Liver (tissue), 9 donors: Measurements from ENCODE around the gene TRIM51. TPM values are rescaled to one million over a fixed set of nuclear protein-coding genes. Genes with fewer than 3 reads are reported as not detected.
"Not testable (repeated sequence)": the region's sequence is repeated elsewhere in the genome, so short reads cannot be mapped to it uniquely, and the experiment has no call there.

ENCODE experiments used
- DNase-seq: peaks from one replicate; pipeline ENCODE4 v3.0.0-alpha.2; 2017; ENCODE audit warnings: low spot score
- H3K27ac ChIP-seq, 2 donors: one replicate each; pipeline ENCODE4 v1.7.0; 2013; ENCODE audit warnings: inconsistent platforms in 2 of 2, low read length in 2 of 2, control low read depth in 1 of 2, low read depth in 1 of 2, mild to moderate bottlenecking in 1 of 2
- H3K27me3 ChIP-seq, 4 donors: one replicate each; pipeline versions ENCODE4 v1.6.1 to v1.7.0; 2013; ENCODE audit warnings: low read length in 3 of 4, inconsistent platforms in 1 of 4, mild to moderate bottlenecking in 1 of 4, moderate library complexity in 1 of 4; ENCODE audit not compliant: control insufficient read depth in 4 of 4, insufficient read depth in 4 of 4
- H3K36me3 ChIP-seq, 4 donors: one replicate each; pipeline versions ENCODE4 v1.6.1 to v1.7.0; 2013; ENCODE audit warnings: low read length in 3 of 4, mild to moderate bottlenecking in 3 of 4, low read depth in 1 of 4, moderate library complexity in 1 of 4; ENCODE audit not compliant: control insufficient read depth in 4 of 4, insufficient read depth in 3 of 4
- H3K4me1 ChIP-seq, 4 donors: one replicate each; pipeline versions ENCODE4 v1.6.1 to v1.7.0; 2013; ENCODE audit warnings: low read length in 3 of 4, mild to moderate bottlenecking in 3 of 4, moderate library complexity in 1 of 4; ENCODE audit not compliant: control insufficient read depth in 4 of 4, insufficient read depth in 4 of 4
- H3K4me3 ChIP-seq, 3 donors: one replicate each; pipeline versions ENCODE4 v1.6.1 to v1.7.0; 2013; ENCODE audit warnings: low read length in 3 of 3, control low read depth in 1 of 3, low read depth in 1 of 3, mild to moderate bottlenecking in 1 of 3
- H3K9ac ChIP-seq, 2 donors: one replicate each; pipeline ENCODE4 v1.7.0; 2013; ENCODE audit warnings: low read length in 2 of 2, mild to moderate bottlenecking in 2 of 2, moderate library complexity in 2 of 2, control low read depth in 1 of 2, low read depth in 1 of 2
- H3K9me3 ChIP-seq, 4 donors: one replicate each; pipeline versions ENCODE4 v1.6.1 to v1.7.0; 2013; ENCODE audit warnings: low read length in 3 of 4; ENCODE audit not compliant: control insufficient read depth in 4 of 4
- CTCF ChIP-seq: fragments of 150-350 bp; IDR thresholded peaks from 2 replicates; pipeline ENCODE4 v1.5.1; 2017; ENCODE audit warnings: improper control_type of control experiment, low read depth, low read length; ENCODE audit not compliant: missing input control
- EGR1 ChIP-seq, 2 donors: IDR thresholded peaks; 2 replicates each; pipeline ENCODE4 v1.6.1; 2016 to 2018; ENCODE audit warnings: antibody characterized with exemption in 2 of 2, low read depth in 2 of 2
- FOXA1 ChIP-seq: IDR thresholded peaks from 2 replicates; pipeline ENCODE4 v1.6.1; 2016; ENCODE audit warnings: antibody characterized with exemption
- FOXA2 ChIP-seq: IDR thresholded peaks from 2 replicates; pipeline ENCODE4 v1.6.1; 2016; ENCODE audit warnings: antibody characterized with exemption
- HNF4A ChIP-seq, 2 donors: conservative IDR thresholded peaks; 2 replicates each; pipeline ENCODE4 v1.6.1; 2016; ENCODE audit warnings: antibody characterized with exemption in 2 of 2, mild to moderate bottlenecking in 2 of 2
- RAD21 ChIP-seq, 2 donors: IDR thresholded peaks; 2 replicates each; pipeline ENCODE4 v1.6.1; 2016; ENCODE audit warnings: antibody characterized with exemption in 2 of 2, mild to moderate bottlenecking in 2 of 2
- REST ChIP-seq: IDR thresholded peaks from 2 replicates; pipeline ENCODE4 v1.6.1; 2016; ENCODE audit warnings: antibody characterized with exemption, mild to moderate bottlenecking
- RXRA ChIP-seq, 2 donors: IDR thresholded peaks; 2 replicates each; pipeline ENCODE4 v1.6.1; 2017 to 2018; ENCODE audit warnings: antibody characterized with exemption in 2 of 2, mild to moderate bottlenecking in 1 of 2
- SP1 ChIP-seq: IDR thresholded peaks from 2 replicates; pipeline ENCODE4 v1.6.1; 2018; ENCODE audit warnings: antibody characterized with exemption, mild to moderate bottlenecking
- YY1 ChIP-seq: IDR thresholded peaks from 2 replicates; pipeline ENCODE4 v1.6.1; 2016; ENCODE audit warnings: antibody characterized with exemption, mild to moderate bottlenecking
- WGBS: extraction: QIAGEN DNeasy Blood & Tissue Kit; methylation state at CpG from one replicate; pipeline ENCODE4 v1.1.7; 2013; 5-methylcytosine and 5-hydroxymethylcytosine counted together
- polyA plus RNA-seq, 2 donors: library from polyadenylated mRNA; stranded (reverse) in 1 of 2; unstranded in 1 of 2; fragments of 200-250 nt in 1 of 2; fragments of >200 nt in 1 of 2; fragmentation: Nextera tagmentation in 1 of 2; extraction: Ambion mirVana in 1 of 2; gene quantifications; one replicate each; pipeline versions ENCODE4 v1.2.1 to v1.2.3, GENCODE V29; 2013 to 2015
- total RNA-seq, 2 donors: library from RNA; depleted of rRNA; stranded (reverse); fragments of >200 nt; gene quantifications; one replicate each; pipeline ENCODE4 v1.2.3, GENCODE V29; 2014
- TF ChIP-seq, protein P1 (sequence below): IDR thresholded peaks from 2 replicates; pipeline ENCODE4 v1.6.1; 2016; ENCODE audit warnings: antibody characterized with exemption
- TF ChIP-seq, protein P2 (sequence below): IDR thresholded peaks from 2 replicates; pipeline ENCODE4 v1.6.1; 2016; ENCODE audit warnings: antibody characterized with exemption
- donor health status: healthy.
- donor health status: healthy.
- donor health status: healthy.
- donor health status: healthy.
- donor health status: healthy.

TRIM51 gene
- total and polyA plus RNA-seq, 4 donors, result not detected

- H3K27me3 ChIP-seq, H3K9ac ChIP-seq, H3K9me3 ChIP-seq, H3K36me3 ChIP-seq, DNase-seq, H3K4me1 ChIP-seq, H3K4me3 ChIP-seq, H3K27ac ChIP-seq: not testable (repeated sequence)
- 77% methylated on average over 4 of the region's 4 CpGs for WGBS
These were observed 1.9 kb downstream of the TRIM51 start for GRCh38 chr11:55884995-55885394.

- H3K36me3 ChIP-seq, H3K4me1 ChIP-seq, H3K4me3 ChIP-seq, H3K9ac ChIP-seq, H3K9me3 ChIP-seq, H3K27me3 ChIP-seq, DNase-seq, H3K27ac ChIP-seq: not testable (repeated sequence)
- WGBS, result 83% methylated on average over 9 of the region's 9 CpGs
These were observed 2.4 kb downstream of the TRIM51 start for GRCh38 chr11:55885481-55885880.

DNA sequence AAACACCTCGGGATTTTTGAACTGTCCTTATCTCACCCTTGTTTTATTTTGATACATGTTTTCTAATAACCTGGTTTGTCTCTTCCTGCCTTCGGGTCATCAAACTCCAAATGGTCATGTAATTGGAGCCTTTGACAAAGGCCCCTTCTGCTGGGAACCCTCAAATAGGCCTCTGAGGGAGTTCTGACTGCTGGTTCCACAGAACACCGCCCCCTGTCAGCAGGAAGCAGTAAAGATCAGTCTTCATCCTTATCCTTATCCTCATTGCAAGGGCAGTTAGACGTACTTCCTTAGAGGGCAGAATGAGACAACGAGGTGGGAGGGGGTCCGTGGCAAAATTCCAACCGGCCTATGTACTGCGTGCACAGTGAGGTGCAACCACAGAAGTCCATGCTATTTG lies 12.1 kb downstream of the TRIM51 start:
- no peak for DNase-seq
- WGBS, result 52% methylated on average over 8 of the region's 8 CpGs
- Histone ChIP-seq H3K27ac (no peak overlapping the region), H3K4me3 (no peak overlapping the region), H3K4me1 (no peaks in the 10 kb centered on the region), H3K9me3 (peaks cover 0 to 2% (median 0%) of the 10 kb centered on the region in 4 donors), H3K9ac (no peak overlapping the region), H3K36me3 (no peaks in the 10 kb centered on the region), H3K27me3 (peaks cover 0 to 3% (median 0%) of the 10 kb centered on the region in 4 donors)
- TF ChIP-seq, protein P1, sequence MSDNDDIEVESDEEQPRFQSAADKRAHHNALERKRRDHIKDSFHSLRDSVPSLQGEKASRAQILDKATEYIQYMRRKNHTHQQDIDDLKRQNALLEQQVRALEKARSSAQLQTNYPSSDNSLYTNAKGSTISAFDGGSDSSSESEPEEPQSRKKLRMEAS, result no peak
- TF ChIP-seq FOXA2 (no peak), RAD21 (IDR thresholded peaks at IDR 0.05) (no peak), YY1 (no peak), EGR1 (IDR thresholded peaks at IDR 0.05; ENCODE audit: low read depth in 2 of 2) (no peak), FOXA1 (no peak), RXRA (IDR thresholded peaks at IDR 0.05) (no peak)

GRCh38 chr11:55902308-55902707 lies 19.2 kb downstream of the TRIM51 start:
- no peak overlapping the region for H3K9ac ChIP-seq
- WGBS, result 24% methylated on average over 2 of the region's 2 CpGs
- H3K4me1 ChIP-seq, result no peaks in the 10 kb centered on the region
- H3K36me3 ChIP-seq, result no peaks in the 10 kb centered on the region
- H3K27me3 ChIP-seq, result no peaks in the 10 kb centered on the region
- no peak for DNase-seq
- H3K4me3 ChIP-seq, result no peak overlapping the region
- TF ChIP-seq, protein P1, result no peak
- TF ChIP-seq, protein P2, sequence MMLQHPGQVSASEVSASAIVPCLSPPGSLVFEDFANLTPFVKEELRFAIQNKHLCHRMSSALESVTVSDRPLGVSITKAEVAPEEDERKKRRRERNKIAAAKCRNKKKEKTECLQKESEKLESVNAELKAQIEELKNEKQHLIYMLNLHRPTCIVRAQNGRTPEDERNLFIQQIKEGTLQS, result no peak
- no peak for TF ChIP-seq SP1
- H3K9me3 ChIP-seq, result no peaks in the 10 kb centered on the region
- no peak overlapping the region for H3K27ac ChIP-seq

DNA sequence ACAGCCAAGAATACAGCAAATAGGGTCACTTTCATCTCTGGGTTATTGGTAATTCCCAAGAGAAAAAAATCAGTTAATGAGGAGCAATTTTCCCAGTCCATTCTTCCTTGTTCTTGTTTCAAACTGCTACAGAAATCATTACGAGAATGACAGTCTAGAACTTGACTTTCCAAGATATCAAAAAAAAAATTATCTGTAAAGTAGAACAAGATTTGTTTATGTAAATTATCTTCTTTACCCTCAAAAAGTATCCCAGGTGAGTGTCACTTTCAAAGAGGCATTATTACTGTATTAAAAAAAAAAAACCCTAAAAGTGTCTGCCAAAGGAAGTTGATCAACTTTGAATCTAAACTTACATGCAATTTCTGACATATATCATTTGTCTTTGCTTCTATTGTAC lies 31.4 kb downstream of the TRIM51 start, which contains the start of gene OR5W2:
Gene OR5W2, minus strand, starts transcription at position 101 of the 400 bp plus-strand sequence. Its CDS starts 0 bp downstream, at position 101.
- Histone ChIP-seq H3K4me1 (no peaks in the 10 kb centered on the region), H3K9ac (no peak within 1 kb of the TSS), H3K27ac (no peak within 1 kb of the TSS), H3K27me3 (no peaks in the 10 kb centered on the region), H3K36me3 (no peaks in the 10 kb centered on the region), H3K9me3 (no peaks in the 10 kb centered on the region), H3K4me3 (no peak within 1 kb of the TSS)
- WGBS, result 48% methylated on average over 1 of the region's 1 CpG
- DNase-seq, result no peak
- TF ChIP-seq FOXA2 (no peak), RXRA (IDR thresholded peaks at IDR 0.05) (no peak), EGR1 (IDR thresholded peaks at IDR 0.05; ENCODE audit: low read depth in 2 of 2) (no peak), CTCF (no peak), REST (no peak), FOXA1 (no peak), HNF4A (conservative IDR thresholded peaks at IDR 0.05) (no peak)
- TF ChIP-seq, protein P1, result no peak
- TF ChIP-seq, protein P2, result no peak
